NB4 (cell line): ENCODE measurements around the gene COL6A1.

Source experiments
- POLR2A ChIP-seq: IDR thresholded peaks from 2 replicates; pipeline ENCODE4 v1.6.1; 2011; ENCODE audit warnings: mild to moderate bottlenecking; ENCODE audit not compliant: insufficient read length; ENCODE audit errors: extremely low read depth
- TF ChIP-seq, protein P1 (sequence below): IDR thresholded peaks from one replicate; pipeline ENCODE4 v1.5.1; 2012; ENCODE audit warnings: low read depth, low read length

DNA sequence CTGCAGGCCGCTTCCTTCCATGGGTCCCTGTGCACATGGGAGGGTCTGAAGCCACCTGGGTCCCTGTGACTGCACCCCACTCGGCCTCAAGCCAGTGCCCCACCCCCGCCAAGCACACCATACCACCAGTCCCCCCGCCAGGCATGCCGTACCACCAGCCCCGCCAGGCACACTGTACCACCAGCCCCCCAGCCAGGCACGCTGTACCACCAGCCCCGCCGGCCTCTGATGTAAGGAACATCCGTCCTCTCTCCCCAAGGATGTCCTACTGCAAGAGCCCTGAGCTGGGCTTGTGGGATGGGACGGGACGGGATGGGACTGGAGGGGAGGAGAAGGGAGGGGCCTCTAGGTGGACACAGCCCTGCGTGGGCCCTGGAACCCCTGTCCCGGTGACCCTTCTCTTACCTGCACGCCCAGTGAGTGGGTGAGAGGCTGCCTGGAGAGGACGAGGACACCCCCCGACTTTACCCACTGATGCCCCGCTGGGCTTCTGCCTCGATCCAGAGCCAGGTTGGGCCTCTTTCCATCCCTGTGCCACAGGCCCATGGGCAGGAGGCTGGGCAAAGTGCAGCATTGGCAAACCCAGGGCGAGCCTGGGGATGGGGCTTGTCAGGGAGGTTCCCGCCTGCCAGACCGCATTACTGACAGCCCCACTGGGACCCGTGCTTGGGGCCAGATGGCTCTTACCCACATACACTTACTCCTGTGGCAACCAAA is 40.8 kb upstream of the COL6A1 start:
- TF ChIP-seq, protein P1, sequence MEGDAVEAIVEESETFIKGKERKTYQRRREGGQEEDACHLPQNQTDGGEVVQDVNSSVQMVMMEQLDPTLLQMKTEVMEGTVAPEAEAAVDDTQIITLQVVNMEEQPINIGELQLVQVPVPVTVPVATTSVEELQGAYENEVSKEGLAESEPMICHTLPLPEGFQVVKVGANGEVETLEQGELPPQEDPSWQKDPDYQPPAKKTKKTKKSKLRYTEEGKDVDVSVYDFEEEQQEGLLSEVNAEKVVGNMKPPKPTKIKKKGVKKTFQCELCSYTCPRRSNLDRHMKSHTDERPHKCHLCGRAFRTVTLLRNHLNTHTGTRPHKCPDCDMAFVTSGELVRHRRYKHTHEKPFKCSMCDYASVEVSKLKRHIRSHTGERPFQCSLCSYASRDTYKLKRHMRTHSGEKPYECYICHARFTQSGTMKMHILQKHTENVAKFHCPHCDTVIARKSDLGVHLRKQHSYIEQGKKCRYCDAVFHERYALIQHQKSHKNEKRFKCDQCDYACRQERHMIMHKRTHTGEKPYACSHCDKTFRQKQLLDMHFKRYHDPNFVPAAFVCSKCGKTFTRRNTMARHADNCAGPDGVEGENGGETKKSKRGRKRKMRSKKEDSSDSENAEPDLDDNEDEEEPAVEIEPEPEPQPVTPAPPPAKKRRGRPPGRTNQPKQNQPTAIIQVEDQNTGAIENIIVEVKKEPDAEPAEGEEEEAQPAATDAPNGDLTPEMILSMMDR, result no peak
- no peak for TF ChIP-seq POLR2A
